Measurements from ENCODE around the gene GOT1.

The GOT1 gene

DNA sequence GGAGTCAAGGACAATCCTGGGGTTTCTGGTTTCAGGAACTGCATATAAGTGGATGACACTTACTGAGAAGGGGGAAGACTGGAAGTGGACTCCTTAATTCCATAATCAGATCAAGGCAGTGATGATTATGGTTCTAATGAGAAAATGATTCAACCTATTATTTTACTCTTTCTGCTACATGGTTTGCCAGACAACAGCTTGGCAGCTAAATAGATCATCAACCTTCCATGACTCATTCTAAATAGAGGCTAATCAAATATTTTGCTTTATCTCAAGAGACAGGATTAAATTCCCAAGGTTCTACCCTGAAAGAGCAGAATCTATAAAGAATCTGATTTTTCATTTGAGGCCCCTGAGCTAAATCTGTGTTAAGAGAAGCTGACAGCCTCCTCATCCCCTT is 55.0 kb downstream of the GOT1 start:
- Histone ChIP-seq H3K14ac (ENCODE audit: low read length) (no peak overlapping the region), H3K79me2 (ENCODE audit: control insufficient read depth, insufficient read depth, low read length, poor library complexity) (no peaks in the 10 kb centered on the region)

DNA sequence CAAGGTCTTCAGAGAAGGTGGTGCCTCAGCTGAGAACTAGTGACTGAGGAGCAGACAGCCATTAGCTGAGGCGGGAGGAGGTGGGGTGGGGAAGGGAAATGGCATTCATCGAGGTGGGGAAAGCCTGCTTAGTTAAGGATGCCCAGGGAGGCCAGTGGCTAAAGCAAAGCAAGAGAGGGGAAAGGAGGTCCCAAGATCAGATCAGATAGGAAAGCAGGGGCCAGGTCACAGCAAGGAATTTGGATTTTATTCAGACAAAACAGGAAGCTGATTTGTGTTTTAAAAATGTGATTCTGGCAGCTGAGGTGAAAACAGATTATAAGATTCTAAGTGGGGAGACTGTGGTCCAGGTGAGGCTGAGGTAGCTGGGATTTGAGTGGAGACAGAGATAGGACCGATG is 55.5 kb downstream of the GOT1 start:
- Histone ChIP-seq H3K27ac (ENCODE audit: low read depth, low read length) (no peak overlapping the region), H3K4me2 (ENCODE audit: low read length) (no peak overlapping the region), H3K4me3 (ENCODE audit: low read depth, low read length) (no peak overlapping the region), H3K4me1 (ENCODE audit: control insufficient read depth in 1 of 2, insufficient read depth in 2 of 2, low read length in 2 of 2) (peaks cover 0 to 3% of the 10 kb centered on the region in 2 experiments), H3K4ac (ENCODE audit: low read depth, low read length) (no peak overlapping the region), H4K91ac (ENCODE audit: low read depth, low read length) (no peak overlapping the region), H3K14ac (ENCODE audit: low read length) (no peak overlapping the region), H4K8ac (ENCODE audit: low read depth, low read length) (no peak overlapping the region), H2BK120ac (ENCODE audit: insufficient read depth, low read length, poor library complexity) (no peak overlapping the region), H2BK12ac (ENCODE audit: low read length) (no peak overlapping the region), H2AK5ac (ENCODE audit: low read length) (no peak overlapping the region), H2AFZ (ENCODE audit: insufficient read depth, low read length, poor library complexity) (no peak overlapping the region), H3K79me2 (ENCODE audit: control insufficient read depth, insufficient read depth, low read length, poor library complexity) (no peaks in the 10 kb centered on the region), H2BK5ac (ENCODE audit: low read depth, low read length, poor library complexity) (no peak overlapping the region), H3K36me3 (ENCODE audit: control insufficient read depth in 1 of 2, insufficient read depth in 2 of 2, low read length in 2 of 2) (no peaks in the 10 kb centered on the region), H4K12ac (ENCODE audit: low read depth, low read length) (no peak overlapping the region), H3K23ac (ENCODE audit: low read length) (no peak overlapping the region), H3K9me3 (ENCODE audit: insufficient read depth, low read depth, low read length) (no peaks in the 10 kb centered on the region), H3K27me3 (ENCODE audit: insufficient read depth, low read length) (peaks cover 2% of the 10 kb centered on the region), H3K79me1 (ENCODE audit: low read length) (no peaks in the 10 kb centered on the region), H3K9ac (ENCODE audit: low read length) (no peak overlapping the region), H3K18ac (ENCODE audit: low read length) (no peak overlapping the region)
- WGBS (ENCODE audit: extremely low coverage, insufficient coverage, insufficient read length), result no CpG with 5 or more reads among the region's 3 CpGs
- no peak for DNase-seq

More for the DNA sequence above, 55.0 kb downstream of the GOT1 start:
- Histone ChIP-seq H2AK5ac (ENCODE audit: low read length) (no peak overlapping the region), H3K23ac (ENCODE audit: low read length) (no peak overlapping the region), H4K8ac (ENCODE audit: low read depth, low read length) (no peak overlapping the region), H3K4ac (ENCODE audit: low read depth, low read length) (no peak overlapping the region), H2BK12ac (ENCODE audit: low read length) (no peak overlapping the region), H3K4me1 (ENCODE audit: control insufficient read depth in 1 of 2, insufficient read depth in 2 of 2, low read length in 2 of 2) (no peaks in the 10 kb centered on the region), H3K27ac (ENCODE audit: low read depth, low read length) (no peak overlapping the region), H4K12ac (ENCODE audit: low read depth, low read length) (no peak overlapping the region), H4K91ac (ENCODE audit: low read depth, low read length) (no peak overlapping the region), H3K9me3 (ENCODE audit: insufficient read depth, low read depth, low read length) (no peaks in the 10 kb centered on the region), H3K18ac (ENCODE audit: low read length) (no peak overlapping the region), H3K4me2 (ENCODE audit: low read length) (no peak overlapping the region), H3K9ac (ENCODE audit: low read length) (no peak overlapping the region), H3K36me3 (ENCODE audit: control insufficient read depth in 1 of 2, insufficient read depth in 2 of 2, low read length in 2 of 2) (no peaks in the 10 kb centered on the region), H2BK120ac (ENCODE audit: insufficient read depth, low read length, poor library complexity) (no peak overlapping the region), H3K4me3 (ENCODE audit: low read depth, low read length) (no peak overlapping the region), H2BK5ac (ENCODE audit: low read depth, low read length, poor library complexity) (no peak overlapping the region), H3K79me1 (ENCODE audit: low read length) (no peaks in the 10 kb centered on the region), H2AFZ (ENCODE audit: insufficient read depth, low read length, poor library complexity) (no peak overlapping the region), H3K27me3 (ENCODE audit: insufficient read depth, low read length) (peaks cover 2% of the 10 kb centered on the region)
- no peak for DNase-seq

DNA sequence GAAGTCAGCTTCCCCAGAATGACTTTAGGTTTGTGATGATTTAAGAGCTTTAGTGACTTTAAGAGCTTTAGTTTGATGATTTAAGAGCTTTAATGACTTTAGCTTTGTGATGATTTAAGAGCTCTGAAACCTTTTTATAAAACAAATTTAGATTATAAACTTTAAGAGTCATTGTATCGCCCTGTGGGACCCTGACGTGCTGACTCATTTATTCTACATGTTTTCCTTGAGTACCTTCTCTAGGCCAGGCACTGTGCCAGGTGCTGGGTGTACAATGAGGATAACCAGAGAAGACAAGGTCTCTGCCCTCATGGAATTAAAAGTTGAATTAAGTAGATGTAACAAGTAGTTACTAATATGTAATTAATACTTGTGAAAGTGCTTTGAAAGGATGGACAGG is 55.9 kb downstream of the GOT1 start:
- H2AFZ ChIP-seq (ENCODE audit: insufficient read depth, low read length, poor library complexity), result no peak overlapping the region
- no peak overlapping the region for H3K4ac ChIP-seq (ENCODE audit: low read depth, low read length)
- H3K79me2 ChIP-seq (ENCODE audit: control insufficient read depth, insufficient read depth, low read length, poor library complexity), result no peaks in the 10 kb centered on the region
- H3K4me3 ChIP-seq (ENCODE audit: low read depth, low read length), result no peak overlapping the region
- H3K23ac ChIP-seq (ENCODE audit: low read length), result no peak overlapping the region
- H3K27ac ChIP-seq (ENCODE audit: low read depth, low read length), result no peak overlapping the region
- no peak overlapping the region for H4K12ac ChIP-seq (ENCODE audit: low read depth, low read length)
- H2BK120ac ChIP-seq (ENCODE audit: insufficient read depth, low read length, poor library complexity), result no peak overlapping the region
- H3K14ac ChIP-seq (ENCODE audit: low read length), result no peak overlapping the region
- DNase-seq, result no peak
- H3K9me3 ChIP-seq (ENCODE audit: insufficient read depth, low read depth, low read length), result no peaks in the 10 kb centered on the region
- peaks cover 0 to 3% of the 10 kb centered on the region in 2 experiments for H3K4me1 ChIP-seq (ENCODE audit: control insufficient read depth in 1 of 2, insufficient read depth in 2 of 2, low read length in 2 of 2)
- no peak overlapping the region for H3K9ac ChIP-seq (ENCODE audit: low read length)
- no peaks in the 10 kb centered on the region for H3K79me1 ChIP-seq (ENCODE audit: low read length)
- H2AK5ac ChIP-seq (ENCODE audit: low read length), result no peak overlapping the region
- H3K18ac ChIP-seq (ENCODE audit: low read length), result no peak overlapping the region
- H3K27me3 ChIP-seq (ENCODE audit: insufficient read depth, low read length), result peaks cover 2% of the 10 kb centered on the region
- no peaks in the 10 kb centered on the region for H3K36me3 ChIP-seq (ENCODE audit: control insufficient read depth in 1 of 2, insufficient read depth in 2 of 2, low read length in 2 of 2)
- H2BK12ac ChIP-seq (ENCODE audit: low read length), result no peak overlapping the region
- H4K91ac ChIP-seq (ENCODE audit: low read depth, low read length), result no peak overlapping the region
- no peak overlapping the region for H2BK5ac ChIP-seq (ENCODE audit: low read depth, low read length, poor library complexity)
- no peak overlapping the region for H3K4me2 ChIP-seq (ENCODE audit: low read length)
- no CpG with 5 or more reads among the region's 2 CpGs for WGBS (ENCODE audit: extremely low coverage, insufficient coverage, insufficient read length)
- no peak overlapping the region for H4K8ac ChIP-seq (ENCODE audit: low read depth, low read length)

DNA sequence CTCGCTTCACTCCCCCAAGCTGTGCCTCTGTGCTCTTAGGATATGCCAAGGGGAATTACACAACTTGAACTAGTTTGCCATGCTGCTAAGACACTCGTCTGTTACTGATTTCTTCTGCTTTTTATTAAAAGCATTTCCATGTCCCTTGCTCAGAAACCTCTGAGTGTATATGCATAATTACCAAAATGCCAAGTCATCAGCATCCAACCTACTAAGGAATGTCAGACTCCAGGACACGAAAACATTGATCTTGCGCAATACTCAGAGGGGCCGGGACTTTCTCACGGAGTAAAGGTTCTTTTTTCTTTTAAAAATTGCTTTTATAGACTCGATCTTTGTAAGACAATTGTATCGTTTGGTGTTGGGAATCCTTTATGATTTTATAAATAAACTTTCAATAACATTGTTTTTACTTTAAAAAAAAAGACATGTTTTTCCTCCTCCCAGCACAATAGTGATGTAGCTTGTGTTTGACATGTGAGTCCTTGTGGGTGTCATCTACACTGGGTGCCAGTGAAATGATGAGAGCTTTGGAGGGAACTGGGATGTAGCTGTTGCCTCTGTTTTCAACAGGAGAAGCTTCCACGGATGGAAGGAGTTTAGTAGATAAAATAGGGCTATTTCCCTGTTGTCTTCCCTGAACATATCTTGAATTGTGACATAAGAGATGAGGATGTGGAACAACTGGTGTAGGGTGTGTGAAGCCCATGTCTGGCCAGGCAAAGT is 57.7 kb downstream of the GOT1 start:
- peaks cover 2% of the 10 kb centered on the region for H3K27me3 ChIP-seq (ENCODE audit: insufficient read depth, low read length)
- no peak overlapping the region for H2AFZ ChIP-seq (ENCODE audit: insufficient read depth, low read length, poor library complexity)
- no peak overlapping the region for H3K14ac ChIP-seq (ENCODE audit: low read length)
- DNase-seq, result peak in 1 of 2 donors; percentile 29
- H3K36me3 ChIP-seq (ENCODE audit: control insufficient read depth in 1 of 2, insufficient read depth in 2 of 2, low read length in 2 of 2), result no peaks in the 10 kb centered on the region
- no peak overlapping the region for H3K18ac ChIP-seq (ENCODE audit: low read length)
- H2BK12ac ChIP-seq (ENCODE audit: low read length), result no peak overlapping the region
- H3K4me1 ChIP-seq (ENCODE audit: control insufficient read depth in 1 of 2, insufficient read depth in 2 of 2, low read length in 2 of 2), result peaks cover 4 to 8% of the 10 kb centered on the region in 2 experiments
- no peak overlapping the region for H3K4me2 ChIP-seq (ENCODE audit: low read length)
- H4K8ac ChIP-seq (ENCODE audit: low read depth, low read length), result no peak overlapping the region
- H3K4ac ChIP-seq (ENCODE audit: low read depth, low read length), result no peak overlapping the region
- no peak overlapping the region for H3K4me3 ChIP-seq (ENCODE audit: low read depth, low read length)
- H4K91ac ChIP-seq (ENCODE audit: low read depth, low read length), result no peak overlapping the region
- no peak overlapping the region for H2AK5ac ChIP-seq (ENCODE audit: low read length)
- no peak overlapping the region for H4K12ac ChIP-seq (ENCODE audit: low read depth, low read length)
- H3K27ac ChIP-seq (ENCODE audit: low read depth, low read length), result no peak overlapping the region
- H3K79me2 ChIP-seq (ENCODE audit: control insufficient read depth, insufficient read depth, low read length, poor library complexity), result no peaks in the 10 kb centered on the region
- H3K9me3 ChIP-seq (ENCODE audit: insufficient read depth, low read depth, low read length), result no peaks in the 10 kb centered on the region
- H3K23ac ChIP-seq (ENCODE audit: low read length), result no peak overlapping the region
- H2BK5ac ChIP-seq (ENCODE audit: low read depth, low read length, poor library complexity), result no peak overlapping the region
- H3K79me1 ChIP-seq (ENCODE audit: low read length), result no peaks in the 10 kb centered on the region
- no CpG with 5 or more reads among the region's 9 CpGs for WGBS (ENCODE audit: extremely low coverage, insufficient coverage, insufficient read length)
- no peak overlapping the region for H2BK120ac ChIP-seq (ENCODE audit: insufficient read depth, low read length, poor library complexity)
- no peak overlapping the region for H3K9ac ChIP-seq (ENCODE audit: low read length)

All from trophoblast cell (in vitro differentiated cells and primary cell).